Stomach (tissue), 4 donors: Measurements from ENCODE around the gene FAM89B.

Experiments
- CTCF ChIP-seq, 7 experiments: fragments of 450-650 bp in 4 of 7; fragments of 200-600 bp in 3 of 7; sonication (generic) in 3 of 7; IDR thresholded peaks; one replicate each; pipeline ENCODE4 v1.5.1; 2016 to 2019; ENCODE audit warnings: antibody characterized with exemption in 7 of 7, control low read depth in 2 of 7, mild to moderate bottlenecking in 1 of 7
- EP300 ChIP-seq: sonication (generic); formaldehyde crosslinking; IDR thresholded peaks from one replicate; pipeline ENCODE4 v1.6.1; 2017; ENCODE audit warnings: antibody characterized with exemption
- POLR2A ChIP-seq, 4 donors: fragments of 450-650 bp; IDR thresholded peaks; one replicate each; pipeline ENCODE4 v1.6.1; 2016; ENCODE audit warnings: antibody characterized with exemption in 4 of 4, control low read depth in 2 of 4, mild to moderate bottlenecking in 1 of 4, moderate library complexity in 1 of 4
- POLR2AphosphoS5 ChIP-seq, 3 donors: sonication (generic); formaldehyde crosslinking; IDR thresholded peaks; one replicate each; pipeline ENCODE4 v1.6.1; 2016; ENCODE audit warnings: antibody characterized with exemption in 3 of 3

DNA sequence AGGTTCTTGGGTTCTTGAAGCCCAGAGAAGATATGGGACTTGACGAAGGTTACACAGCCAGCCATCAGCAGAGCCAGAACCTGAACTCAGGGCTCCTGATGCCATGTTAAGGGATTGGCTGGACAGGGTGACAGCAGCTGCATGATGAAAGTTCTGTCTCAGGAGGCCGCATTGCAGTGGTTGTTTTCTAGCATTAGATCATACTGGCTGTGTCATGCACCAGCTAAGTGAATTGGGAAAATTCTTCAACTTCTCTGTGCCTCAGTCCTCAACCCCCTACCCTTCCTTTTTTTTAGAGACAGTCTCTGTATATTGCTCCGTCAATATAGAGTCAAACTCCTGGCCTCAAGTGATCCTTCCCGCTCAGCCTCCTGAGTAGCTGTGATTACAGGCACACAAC, 8.7 kb upstream of the FAM89B start:
- TF ChIP-seq CTCF (IDR thresholded peaks at IDR 0.05) (no peak), POLR2A (IDR thresholded peaks at IDR 0.05) (no peak), POLR2AphosphoS5 (IDR thresholded peaks at IDR 0.05) (no peak), EP300 (no peak)
